ENCODE measurements around the gene TMEM151B. TPM values are rescaled to one million over a fixed set of nuclear protein-coding genes. Genes with fewer than 3 reads are reported as not detected.
A peak's percentile ranks its signal among the peaks of the same experiment; 100 is the strongest.
"Not testable (repeated sequence)": the region's sequence is repeated elsewhere in the genome, so short reads cannot be mapped to it uniquely, and the experiment has no call there.

Gene TMEM151B
- total RNA-seq, 2 donors from 2014 or later: not detected

DNA sequence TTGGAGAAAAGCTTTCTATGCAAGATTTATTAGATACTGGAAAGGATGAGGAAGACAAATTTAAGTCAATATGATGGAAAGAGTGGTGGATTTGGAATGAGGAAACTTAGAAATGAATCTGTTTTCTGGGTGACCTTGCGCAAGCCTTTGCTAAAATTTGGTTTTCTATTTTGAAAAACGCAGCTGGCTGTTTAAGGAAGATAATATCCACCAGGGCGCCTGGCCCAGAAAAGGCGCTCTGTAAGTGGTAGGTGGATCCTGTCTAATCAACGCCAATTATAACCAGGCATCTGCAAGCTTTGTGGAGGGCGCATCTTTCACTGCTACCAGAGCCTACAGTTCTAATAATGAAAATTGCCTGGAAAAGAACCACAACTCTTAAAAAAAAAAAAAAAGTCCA, 71.8 kb downstream of the TMEM151B start:
- peak overlapping the region; percentile 62 for H3K4me3 ChIP-seq
- DNase-seq (ENCODE audit: low spot score) (no peak), ATAC-seq (ENCODE audit: insufficient number of reproducible peaks, low FRiP score, low read depth) (no peak)
- H3K9me3 ChIP-seq: no peaks in the 10 kb centered on the region
- H3K4me1 ChIP-seq (ENCODE audit: control insufficient read depth in 1 of 2, low read depth in 2 of 2): peaks cover 4 to 25% of the 10 kb centered on the region in 2 donors
- H3K36me3 ChIP-seq: no peaks in the 10 kb centered on the region
- H3K27ac ChIP-seq: no peak overlapping the region
- peaks cover 9% of the 10 kb centered on the region for H3K27me3 ChIP-seq (replicated peaks; ENCODE audit: insufficient read depth)
- TF ChIP-seq, protein P1, sequence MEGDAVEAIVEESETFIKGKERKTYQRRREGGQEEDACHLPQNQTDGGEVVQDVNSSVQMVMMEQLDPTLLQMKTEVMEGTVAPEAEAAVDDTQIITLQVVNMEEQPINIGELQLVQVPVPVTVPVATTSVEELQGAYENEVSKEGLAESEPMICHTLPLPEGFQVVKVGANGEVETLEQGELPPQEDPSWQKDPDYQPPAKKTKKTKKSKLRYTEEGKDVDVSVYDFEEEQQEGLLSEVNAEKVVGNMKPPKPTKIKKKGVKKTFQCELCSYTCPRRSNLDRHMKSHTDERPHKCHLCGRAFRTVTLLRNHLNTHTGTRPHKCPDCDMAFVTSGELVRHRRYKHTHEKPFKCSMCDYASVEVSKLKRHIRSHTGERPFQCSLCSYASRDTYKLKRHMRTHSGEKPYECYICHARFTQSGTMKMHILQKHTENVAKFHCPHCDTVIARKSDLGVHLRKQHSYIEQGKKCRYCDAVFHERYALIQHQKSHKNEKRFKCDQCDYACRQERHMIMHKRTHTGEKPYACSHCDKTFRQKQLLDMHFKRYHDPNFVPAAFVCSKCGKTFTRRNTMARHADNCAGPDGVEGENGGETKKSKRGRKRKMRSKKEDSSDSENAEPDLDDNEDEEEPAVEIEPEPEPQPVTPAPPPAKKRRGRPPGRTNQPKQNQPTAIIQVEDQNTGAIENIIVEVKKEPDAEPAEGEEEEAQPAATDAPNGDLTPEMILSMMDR (IDR thresholded peaks at IDR 0.05): no peak

DNA sequence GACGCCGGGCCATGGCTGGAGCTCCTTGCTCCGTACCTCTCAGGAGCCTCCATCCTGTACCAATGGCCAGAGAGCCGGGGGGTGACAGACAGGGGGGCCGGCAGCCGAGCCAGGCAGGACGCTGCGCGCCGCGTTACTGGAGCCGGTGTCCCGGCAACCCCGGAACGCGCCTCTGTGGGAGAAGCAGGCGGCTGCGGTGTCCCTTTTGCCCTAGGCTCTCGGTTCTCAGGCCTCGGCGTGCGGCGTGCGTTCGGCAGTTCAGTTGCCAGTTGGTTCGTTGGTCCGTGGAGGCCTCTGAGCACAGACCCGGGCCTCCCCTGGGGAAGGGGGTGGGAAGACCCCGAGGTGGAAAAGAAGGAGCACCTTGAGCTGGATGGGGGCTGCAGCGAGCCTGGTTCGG, 72.2 kb downstream of the TMEM151B start, which contains the start of gene SPATS1:
Gene SPATS1 (plus strand): TSS at position 162 of the 400 bp plus-strand sequence. CDS start 446 bp downstream, outside the sequence.
- Histone ChIP-seq H3K27ac (no peak within 1 kb of the TSS), H3K9me3 (no peaks in the 10 kb centered on the region), H3K4me1 (ENCODE audit: control insufficient read depth in 1 of 2, low read depth in 2 of 2) (peaks cover 4 to 25% of the 10 kb centered on the region in 2 donors), H3K4me3 (peak within 1 kb of the TSS; percentile 62), H3K36me3 (no peaks in the 10 kb centered on the region), H3K27me3 (replicated peaks; ENCODE audit: insufficient read depth) (peaks cover 9% of the 10 kb centered on the region)
- TF ChIP-seq, protein P1 (IDR thresholded peaks at IDR 0.05): no peak
- no peak for DNase-seq (ENCODE audit: low spot score)
- ATAC-seq (ENCODE audit: insufficient number of reproducible peaks, low FRiP score, low read depth): no peak

DNA sequence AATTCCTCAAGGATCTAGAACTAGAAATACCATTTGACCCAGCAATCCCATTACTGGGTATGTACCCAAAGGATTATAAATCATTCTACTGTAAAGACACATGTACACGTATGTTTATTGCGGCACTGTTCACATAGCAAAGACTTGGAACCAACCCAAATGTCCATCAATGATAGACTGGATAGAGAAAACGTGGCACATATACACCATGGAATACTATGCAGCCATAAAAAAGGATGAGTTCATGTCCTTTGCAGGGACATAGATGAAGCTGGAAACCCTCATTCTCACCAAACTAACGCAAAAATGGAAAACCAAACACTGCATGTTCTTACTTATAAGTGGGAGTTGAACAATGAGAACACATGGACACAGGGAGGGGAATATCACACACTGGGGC, 76.6 kb downstream of the TMEM151B start:
- H3K9me3 ChIP-seq; H3K27ac ChIP-seq; DNase-seq (ENCODE audit: low spot score); ATAC-seq (ENCODE audit: insufficient number of reproducible peaks, low FRiP score, low read depth); H3K4me3 ChIP-seq; H3K27me3 ChIP-seq (replicated peaks; ENCODE audit: insufficient read depth); H3K36me3 ChIP-seq: not testable (repeated sequence)
- H3K4me1 ChIP-seq (ENCODE audit: control insufficient read depth in 1 of 2, low read depth in 2 of 2): peaks cover 4 to 10% of the 10 kb centered on the region in 2 donors

DNA sequence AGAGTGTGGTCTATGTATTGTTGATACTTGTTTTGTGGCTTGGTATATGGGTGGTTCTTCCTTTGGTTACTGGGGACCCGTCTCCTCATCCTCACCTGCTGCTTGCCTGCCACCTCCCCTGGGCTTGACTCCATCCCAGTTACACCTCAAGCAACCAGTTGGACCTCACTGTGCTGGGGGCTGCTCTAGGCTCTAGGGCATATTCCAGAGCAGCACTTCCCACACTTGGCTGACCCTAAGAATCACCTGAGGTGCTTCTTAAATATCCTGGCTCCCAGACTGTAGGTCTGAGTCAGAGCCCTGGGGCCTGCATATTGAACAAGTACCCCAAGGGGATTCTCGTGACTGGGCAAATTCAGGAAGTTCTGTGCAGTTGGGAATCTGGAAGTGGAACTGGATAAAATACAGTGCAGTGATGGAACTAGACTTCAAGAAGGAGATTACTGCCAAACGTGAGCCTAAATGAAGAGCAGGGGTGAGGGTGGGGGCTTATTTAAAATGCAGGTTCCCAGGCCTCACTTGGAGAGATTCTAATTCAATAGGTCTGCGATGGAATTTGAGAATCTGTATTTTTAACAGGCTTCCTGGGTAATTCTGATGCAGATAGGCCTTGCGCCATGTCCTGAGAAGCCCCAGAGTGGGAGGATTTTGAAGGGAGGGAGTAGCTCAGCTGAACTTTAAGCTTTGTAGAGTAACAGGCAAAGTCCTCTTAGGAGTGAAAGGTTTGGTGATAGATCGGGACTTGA, 79.8 kb downstream of the TMEM151B start:
- no peaks in the 10 kb centered on the region for H3K4me1 ChIP-seq (ENCODE audit: control insufficient read depth in 1 of 2, low read depth in 2 of 2)
- no peaks in the 10 kb centered on the region for H3K36me3 ChIP-seq
- no peak overlapping the region for H3K27ac ChIP-seq
- no peaks in the 10 kb centered on the region for H3K27me3 ChIP-seq (replicated peaks; ENCODE audit: insufficient read depth)
- ATAC-seq (ENCODE audit: insufficient number of reproducible peaks, low FRiP score, low read depth) (no peak), DNase-seq (ENCODE audit: low spot score) (no peak)
- H3K9me3 ChIP-seq: no peaks in the 10 kb centered on the region
- H3K4me3 ChIP-seq: no peak overlapping the region
- TF ChIP-seq, protein P1 (IDR thresholded peaks at IDR 0.05): no peak

GRCh38 chr6:44350650-44350994, 80.4 kb downstream of the TMEM151B start:
- H3K9me3 ChIP-seq; H3K4me1 ChIP-seq (ENCODE audit: control insufficient read depth in 1 of 2, low read depth in 2 of 2); ATAC-seq (ENCODE audit: insufficient number of reproducible peaks, low FRiP score, low read depth); H3K27me3 ChIP-seq (replicated peaks; ENCODE audit: insufficient read depth); H3K36me3 ChIP-seq; H3K27ac ChIP-seq; DNase-seq (ENCODE audit: low spot score); H3K4me3 ChIP-seq: not testable (repeated sequence)

GRCh38 chr6:44352259-44352658, 82.0 kb downstream of the TMEM151B start:
- H3K27ac ChIP-seq: no peak overlapping the region
- DNase-seq (ENCODE audit: low spot score) (no peak), ATAC-seq (ENCODE audit: insufficient number of reproducible peaks, low FRiP score, low read depth) (no peak)
- no peaks in the 10 kb centered on the region for H3K36me3 ChIP-seq
- no peaks in the 10 kb centered on the region for H3K27me3 ChIP-seq (replicated peaks; ENCODE audit: insufficient read depth)
- no peaks in the 10 kb centered on the region for H3K4me1 ChIP-seq (ENCODE audit: control insufficient read depth in 1 of 2, low read depth in 2 of 2)
- no peaks in the 10 kb centered on the region for H3K9me3 ChIP-seq
- no peak overlapping the region for H3K4me3 ChIP-seq
- TF ChIP-seq, protein P1 (IDR thresholded peaks at IDR 0.05): no peak

All from thoracic aorta (tissue), 2 donors.